Fibroblast of lung (primary cell): Measurements from ENCODE around the gene CHST9.

Experiments used
- CTCF ChIP-seq, 2 donors: IDR thresholded peaks in 1 of 2; conservative IDR thresholded peaks in 1 of 2; 1 replicate in 1 of 2; 2 replicates in 1 of 2; pipeline ENCODE4 v1.5.1; 2011 to 2012; ENCODE audit warnings: low read length in 2 of 2, control low read depth in 1 of 2, inconsistent platforms in 1 of 2, low read depth in 1 of 2, mild to moderate bottlenecking in 1 of 2
- EZH2 ChIP-seq: IDR thresholded peaks from 2 replicates; pipeline ENCODE4 v1.5.1; 2012; ENCODE audit warnings: low read length, control low read depth, mild to moderate bottlenecking; ENCODE audit errors: missing control alignments

- TF ChIP-seq CTCF (conservative IDR thresholded peaks at IDR 0.05 in 1 of 2, IDR thresholded peaks at IDR 0.05 in 1 of 2; ENCODE audit: low read depth in 1 of 2, low read length in 2 of 2) (no peak), EZH2 (no peak)
Observed at GRCh38 chr18:27213123-27213717, 28.1 kb upstream of the CHST9 start.
